ENCODE data around the gene SIAE.

The SIAE gene

DNA sequence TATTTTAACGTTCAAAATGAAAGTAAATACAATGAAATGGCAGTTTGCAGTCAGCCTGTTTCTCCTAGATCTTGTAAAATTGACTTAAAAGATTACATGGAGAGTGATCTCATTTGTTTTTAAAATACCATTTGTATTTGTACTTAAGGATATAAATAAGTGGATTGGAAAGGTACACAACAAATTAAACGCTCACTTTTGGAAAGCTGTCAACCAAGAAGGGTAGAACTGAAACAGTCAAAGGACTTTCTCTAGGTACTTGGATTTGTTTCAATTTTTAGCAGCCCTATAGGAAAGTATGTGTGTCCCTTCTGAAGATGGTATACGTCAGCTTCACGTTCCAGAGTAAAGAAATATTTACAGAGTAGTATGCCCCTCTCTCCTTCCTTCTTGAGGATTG lies 43.6 kb downstream of the SIAE start:
- no peak for DNase-seq (ENCODE audit: extremely low read depth, low read depth)
- TF ChIP-seq, protein P1, sequence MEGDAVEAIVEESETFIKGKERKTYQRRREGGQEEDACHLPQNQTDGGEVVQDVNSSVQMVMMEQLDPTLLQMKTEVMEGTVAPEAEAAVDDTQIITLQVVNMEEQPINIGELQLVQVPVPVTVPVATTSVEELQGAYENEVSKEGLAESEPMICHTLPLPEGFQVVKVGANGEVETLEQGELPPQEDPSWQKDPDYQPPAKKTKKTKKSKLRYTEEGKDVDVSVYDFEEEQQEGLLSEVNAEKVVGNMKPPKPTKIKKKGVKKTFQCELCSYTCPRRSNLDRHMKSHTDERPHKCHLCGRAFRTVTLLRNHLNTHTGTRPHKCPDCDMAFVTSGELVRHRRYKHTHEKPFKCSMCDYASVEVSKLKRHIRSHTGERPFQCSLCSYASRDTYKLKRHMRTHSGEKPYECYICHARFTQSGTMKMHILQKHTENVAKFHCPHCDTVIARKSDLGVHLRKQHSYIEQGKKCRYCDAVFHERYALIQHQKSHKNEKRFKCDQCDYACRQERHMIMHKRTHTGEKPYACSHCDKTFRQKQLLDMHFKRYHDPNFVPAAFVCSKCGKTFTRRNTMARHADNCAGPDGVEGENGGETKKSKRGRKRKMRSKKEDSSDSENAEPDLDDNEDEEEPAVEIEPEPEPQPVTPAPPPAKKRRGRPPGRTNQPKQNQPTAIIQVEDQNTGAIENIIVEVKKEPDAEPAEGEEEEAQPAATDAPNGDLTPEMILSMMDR (IDR thresholded peaks at IDR 0.05; ENCODE audit: low read depth, low read length), result no peak

DNA sequence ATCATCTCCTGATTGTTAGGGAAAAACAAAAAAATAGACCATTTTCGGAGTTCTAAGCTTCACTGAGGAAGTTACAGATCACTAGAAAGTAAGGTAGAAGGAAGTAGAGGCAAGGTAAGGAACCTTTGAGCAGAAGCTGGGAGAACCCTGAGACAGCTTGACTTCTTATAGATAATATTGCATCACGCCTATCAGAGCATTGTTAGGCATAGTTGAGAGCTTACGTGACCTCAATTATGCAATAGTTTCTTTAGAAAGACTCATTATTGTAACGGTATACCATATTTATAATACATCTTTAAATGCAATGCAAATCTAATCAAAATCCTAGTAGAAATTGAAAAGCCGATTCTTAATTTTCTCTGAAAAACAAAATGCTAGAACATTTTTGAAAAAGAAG lies 46.0 kb downstream of the SIAE start:
- TF ChIP-seq, protein P1 (IDR thresholded peaks at IDR 0.05; ENCODE audit: low read depth, low read length), result no peak
- no peak for DNase-seq (ENCODE audit: extremely low read depth, low read depth)

DNA sequence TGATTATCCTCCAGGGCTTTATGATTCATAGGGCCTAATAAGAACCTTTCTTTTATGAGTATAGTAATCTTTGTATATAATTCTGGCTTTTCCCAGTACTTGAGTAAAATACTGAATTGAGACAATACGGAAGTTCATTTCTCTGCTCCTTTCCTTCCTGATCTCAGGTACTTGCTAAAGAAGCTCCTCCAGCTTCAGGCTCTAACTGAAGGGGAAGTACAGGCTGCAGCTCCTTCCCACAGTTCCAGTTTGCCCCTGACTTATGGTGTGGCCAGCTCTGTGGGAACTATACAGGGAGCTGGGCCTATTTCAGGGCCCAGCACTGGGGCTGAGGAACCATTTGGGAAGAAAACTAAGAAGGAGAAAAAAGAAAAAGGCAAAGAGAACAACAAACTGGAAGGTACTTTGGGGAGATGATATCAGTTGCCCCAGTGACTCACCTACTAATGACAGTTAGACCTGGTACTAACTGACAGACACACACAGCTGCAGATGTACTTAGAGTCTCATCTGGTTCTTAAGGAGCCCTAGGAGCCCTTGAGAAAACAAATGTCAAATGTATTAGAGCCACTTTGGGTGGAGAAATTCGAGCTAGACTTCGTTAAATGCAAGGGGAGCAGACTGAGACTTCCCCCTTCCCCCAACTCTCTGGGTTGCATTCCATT lies 47.9 kb downstream of the SIAE start:
- TF ChIP-seq, protein P1 (IDR thresholded peaks at IDR 0.05; ENCODE audit: low read depth, low read length), result no peak
- no peak for DNase-seq (ENCODE audit: extremely low read depth, low read depth)

DNA sequence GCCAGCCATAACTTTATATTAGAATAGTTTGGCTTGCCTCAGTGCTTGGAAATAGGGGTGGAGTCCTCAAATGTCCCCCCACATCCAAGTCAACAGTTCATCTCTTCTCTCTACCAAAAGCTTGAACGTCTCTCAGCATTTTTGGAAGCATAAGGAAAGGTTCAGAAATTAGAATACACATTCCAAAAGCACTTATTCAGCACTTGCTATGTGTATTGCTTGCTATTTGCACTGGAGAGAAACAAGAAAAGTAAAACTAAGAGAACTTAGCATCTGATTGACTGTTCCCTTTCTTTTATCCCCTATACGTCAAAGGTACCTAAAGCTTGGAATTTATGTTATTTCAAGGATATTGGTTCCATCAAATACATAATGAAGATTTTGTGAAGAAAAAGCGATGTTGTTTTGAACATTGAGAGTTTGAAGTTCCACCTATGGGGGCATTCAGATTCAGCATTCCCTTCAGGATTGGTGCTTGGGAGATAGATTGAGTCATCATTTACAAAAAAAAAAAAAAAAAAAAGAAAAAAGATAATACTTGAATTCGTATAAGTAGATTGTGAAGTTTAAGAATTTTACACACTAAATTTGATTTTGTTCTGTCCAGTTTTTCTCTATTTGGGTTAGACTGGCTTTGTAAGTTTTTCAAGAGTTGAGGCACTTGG lies 49.5 kb downstream of the SIAE start:
- TF ChIP-seq, protein P1 (IDR thresholded peaks at IDR 0.05; ENCODE audit: low read depth, low read length), result no peak
- no peak for DNase-seq (ENCODE audit: extremely low read depth, low read depth)

DNA sequence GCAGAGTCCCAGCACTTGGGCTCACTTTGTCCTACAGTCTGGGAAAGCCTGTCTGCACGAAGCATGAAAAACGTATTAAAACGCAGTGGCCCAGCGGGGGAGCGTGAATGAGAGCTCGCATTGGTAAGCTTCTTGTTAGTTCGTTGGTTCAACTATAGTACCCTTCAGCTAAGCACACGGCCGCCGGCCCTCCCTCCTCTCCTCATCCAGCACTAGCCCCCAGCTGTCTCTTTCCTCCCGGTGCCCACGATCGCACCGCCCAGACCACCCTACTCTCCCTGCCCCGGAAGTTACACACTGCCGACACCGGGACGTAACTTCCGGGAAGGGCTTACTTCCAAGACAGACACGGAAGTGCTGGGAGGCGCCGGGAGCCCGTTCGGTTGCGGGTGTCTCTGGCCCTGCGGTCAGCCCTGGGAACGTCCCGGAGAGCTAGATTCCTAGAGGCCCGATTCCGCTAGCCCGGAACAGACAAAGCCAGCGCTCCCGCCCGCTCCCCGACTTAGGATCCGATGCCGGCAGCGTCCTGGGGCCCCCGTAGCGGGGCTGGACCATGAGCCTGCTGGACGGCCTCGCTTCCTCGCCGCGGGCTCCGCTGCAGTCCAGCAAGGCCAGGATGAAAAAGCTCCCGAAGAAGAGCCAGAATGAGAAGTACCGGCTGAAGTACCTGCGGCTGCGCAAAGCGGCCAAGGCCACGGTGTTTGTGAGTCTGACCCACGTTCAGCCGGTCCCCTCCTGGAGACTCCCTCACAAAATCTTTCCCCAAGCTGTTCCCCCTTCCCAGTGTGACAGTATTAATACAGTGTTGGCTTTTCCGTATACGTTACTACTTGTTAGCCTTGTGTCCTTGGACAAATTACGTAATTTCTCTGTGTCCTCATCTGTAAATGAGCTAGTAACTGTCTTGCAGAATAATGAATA lies 50.7 kb downstream of the SIAE start, which contains the start of gene TBRG1:
TSS of gene TBRG1 (plus strand) at position 334 of the 921 bp plus-strand sequence. CDS start at position 554, 220 bp downstream.
- TF ChIP-seq, protein P1 (IDR thresholded peaks at IDR 0.05; ENCODE audit: low read depth, low read length), result no peak
- DNase-seq (ENCODE audit: extremely low read depth, low read depth), result peak; percentile 73

DNA sequence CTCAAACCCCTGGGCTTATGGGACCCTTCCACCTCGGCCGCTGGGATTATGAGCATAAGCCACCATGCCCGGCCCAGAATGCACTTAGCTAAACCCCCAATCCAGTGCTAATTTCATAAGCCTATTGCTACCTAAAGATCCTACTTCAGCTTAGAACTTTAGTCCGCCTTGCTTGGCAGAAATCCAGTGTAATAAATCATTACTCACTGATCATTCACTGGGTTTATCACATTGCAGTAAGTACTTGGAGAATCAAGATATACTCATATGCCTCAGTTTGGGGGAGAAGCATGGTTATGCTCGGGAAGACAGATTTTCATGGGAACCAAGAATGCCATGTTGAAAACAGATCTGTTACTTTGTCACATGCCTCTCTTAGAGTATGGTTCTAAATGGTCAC lies 54.7 kb downstream of the SIAE start:
- no peak for DNase-seq (ENCODE audit: extremely low read depth, low read depth)
- TF ChIP-seq, protein P1 (IDR thresholded peaks at IDR 0.05; ENCODE audit: low read depth, low read length), result no peak
